Measurements from ENCODE around the gene CSMD2. TPM values are rescaled to one million over a fixed set of nuclear protein-coding genes. Genes with fewer than 3 reads are reported as not detected.

CSMD2 gene
- total and polyA plus RNA-seq, 2 experiments from 2014 or later = 5.3 to 16.6 TPM

DNA sequence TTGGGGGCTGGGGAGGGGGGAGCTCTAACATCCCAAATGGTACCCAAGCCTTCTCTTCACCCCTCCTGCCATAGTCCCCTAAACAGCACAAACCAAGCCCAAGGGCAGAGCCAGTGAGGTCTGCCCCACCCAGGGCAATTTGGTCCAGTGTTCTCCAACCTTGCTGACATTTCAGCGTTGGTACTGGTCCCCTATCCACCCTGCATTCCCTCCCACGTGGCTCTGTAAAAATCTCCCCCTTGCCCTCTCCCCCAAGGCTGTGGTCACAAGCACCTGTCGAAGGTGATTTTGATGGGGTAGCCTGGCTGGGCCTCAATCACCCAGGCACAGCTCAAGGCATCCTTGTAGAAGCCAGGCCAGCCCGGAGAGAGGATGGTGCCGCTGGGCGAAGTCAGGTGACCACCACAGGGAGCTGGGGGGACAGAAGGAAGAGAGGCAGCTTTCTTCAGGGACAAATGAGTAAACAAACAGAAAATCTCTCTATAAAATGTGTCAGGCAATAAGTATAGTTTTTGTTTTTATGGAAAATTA, 438.7 kb downstream of the CSMD2 start:
- H3K27ac Mint-ChIP-seq = no peak overlapping the region
- H3K4me3 Mint-ChIP-seq = no peak overlapping the region
- Histone ChIP-seq H3K4me1 (ENCODE audit: insufficient read depth) (no peaks in the 10 kb centered on the region), H3K4me3 (no peak overlapping the region), H3K9me2 (ENCODE audit: insufficient read depth) (no peaks in the 10 kb centered on the region), H2AFZ (no peak overlapping the region), H3K27ac (ENCODE audit: low read depth) (no peak overlapping the region), H3K79me2 (replicated peaks; ENCODE audit: insufficient read depth) (no peaks in the 10 kb centered on the region), H3K27me3 (ENCODE audit: insufficient read depth) (no peaks in the 10 kb centered on the region), H4K20me1 (replicated peaks; ENCODE audit: insufficient read depth) (no peaks in the 10 kb centered on the region; the same call in 1 of the 2 replicates), H3K36me3 (ENCODE audit: insufficient read depth) (peaks cover 5% of the 10 kb centered on the region; the same call in 1 of the 2 replicates), H3F3A (replicated peaks; ENCODE audit: low read depth) (no peaks in the 10 kb centered on the region), H3K4me2 (no peak overlapping the region)
- no peaks in the 10 kb centered on the region for H3K9me3 Mint-ChIP-seq
- TF ChIP-seq CREB1 (CRISPR knock-in tag; IDR thresholded peaks at IDR 0.05; ENCODE audit: low read depth) = no peak
- TF ChIP-seq NANOG (IDR thresholded peaks at IDR 0.05; ENCODE audit: borderline replicate concordance) = no peak
- no peaks in the 10 kb centered on the region for H3K4me1 Mint-ChIP-seq
- ATAC-seq = no peak
- peaks cover 27% of the 10 kb centered on the region for H3K36me3 Mint-ChIP-seq (ENCODE audit: low read depth)
- no peak for DNase-seq (ENCODE audit: low spot score)
- peaks cover 9% of the 10 kb centered on the region for H3K27me3 Mint-ChIP-seq (ENCODE audit: insufficient read depth, low read depth, poor library complexity)

- Histone ChIP-seq H3F3A (replicated peaks; ENCODE audit: low read depth) (no peaks in the 10 kb centered on the region), H3K27me3 (ENCODE audit: insufficient read depth) (no peaks in the 10 kb centered on the region), H3K9me2 (ENCODE audit: insufficient read depth) (no peaks in the 10 kb centered on the region), H2AFZ (no peak overlapping the region), H3K4me2 (no peak overlapping the region), H3K36me3 (ENCODE audit: insufficient read depth) (peaks cover 5% of the 10 kb centered on the region; the same call in 1 of the 2 replicates), H3K27ac (ENCODE audit: low read depth) (no peak overlapping the region), H3K79me2 (replicated peaks; ENCODE audit: insufficient read depth) (no peaks in the 10 kb centered on the region), H4K20me1 (replicated peaks; ENCODE audit: insufficient read depth) (no peaks in the 10 kb centered on the region; the same call in 1 of the 2 replicates), H3K4me3 (no peak overlapping the region), H3K4me1 (ENCODE audit: insufficient read depth) (no peaks in the 10 kb centered on the region)
- Mint-ChIP-seq H3K4me1 (no peaks in the 10 kb centered on the region), H3K9me3 (no peaks in the 10 kb centered on the region), H3K27me3 (ENCODE audit: insufficient read depth, low read depth, poor library complexity) (peaks cover 9% of the 10 kb centered on the region), H3K27ac (0 out of 2 replicates have a peak overlapping the region, but pooled peaks have one; percentile 38), H3K4me3 (no peak overlapping the region), H3K36me3 (ENCODE audit: low read depth) (peaks cover 27% of the 10 kb centered on the region)
- DNase-seq (ENCODE audit: low spot score) = no peak
- ATAC-seq = no peak
- no peak for TF ChIP-seq EZH2phosphoT487 (IDR thresholded peaks at IDR 0.05; ENCODE audit: unreplicated experiment)
- TF ChIP-seq, protein P1, sequence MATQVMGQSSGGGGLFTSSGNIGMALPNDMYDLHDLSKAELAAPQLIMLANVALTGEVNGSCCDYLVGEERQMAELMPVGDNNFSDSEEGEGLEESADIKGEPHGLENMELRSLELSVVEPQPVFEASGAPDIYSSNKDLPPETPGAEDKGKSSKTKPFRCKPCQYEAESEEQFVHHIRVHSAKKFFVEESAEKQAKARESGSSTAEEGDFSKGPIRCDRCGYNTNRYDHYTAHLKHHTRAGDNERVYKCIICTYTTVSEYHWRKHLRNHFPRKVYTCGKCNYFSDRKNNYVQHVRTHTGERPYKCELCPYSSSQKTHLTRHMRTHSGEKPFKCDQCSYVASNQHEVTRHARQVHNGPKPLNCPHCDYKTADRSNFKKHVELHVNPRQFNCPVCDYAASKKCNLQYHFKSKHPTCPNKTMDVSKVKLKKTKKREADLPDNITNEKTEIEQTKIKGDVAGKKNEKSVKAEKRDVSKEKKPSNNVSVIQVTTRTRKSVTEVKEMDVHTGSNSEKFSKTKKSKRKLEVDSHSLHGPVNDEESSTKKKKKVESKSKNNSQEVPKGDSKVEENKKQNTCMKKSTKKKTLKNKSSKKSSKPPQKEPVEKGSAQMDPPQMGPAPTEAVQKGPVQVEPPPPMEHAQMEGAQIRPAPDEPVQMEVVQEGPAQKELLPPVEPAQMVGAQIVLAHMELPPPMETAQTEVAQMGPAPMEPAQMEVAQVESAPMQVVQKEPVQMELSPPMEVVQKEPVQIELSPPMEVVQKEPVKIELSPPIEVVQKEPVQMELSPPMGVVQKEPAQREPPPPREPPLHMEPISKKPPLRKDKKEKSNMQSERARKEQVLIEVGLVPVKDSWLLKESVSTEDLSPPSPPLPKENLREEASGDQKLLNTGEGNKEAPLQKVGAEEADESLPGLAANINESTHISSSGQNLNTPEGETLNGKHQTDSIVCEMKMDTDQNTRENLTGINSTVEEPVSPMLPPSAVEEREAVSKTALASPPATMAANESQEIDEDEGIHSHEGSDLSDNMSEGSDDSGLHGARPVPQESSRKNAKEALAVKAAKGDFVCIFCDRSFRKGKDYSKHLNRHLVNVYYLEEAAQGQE (IDR thresholded peaks at IDR 0.05; ENCODE audit: unreplicated experiment) = no peak
- TF ChIP-seq POLR2AphosphoS5 (IDR thresholded peaks at IDR 0.05; ENCODE audit: low read depth) = no peak
- TF ChIP-seq, protein P2, sequence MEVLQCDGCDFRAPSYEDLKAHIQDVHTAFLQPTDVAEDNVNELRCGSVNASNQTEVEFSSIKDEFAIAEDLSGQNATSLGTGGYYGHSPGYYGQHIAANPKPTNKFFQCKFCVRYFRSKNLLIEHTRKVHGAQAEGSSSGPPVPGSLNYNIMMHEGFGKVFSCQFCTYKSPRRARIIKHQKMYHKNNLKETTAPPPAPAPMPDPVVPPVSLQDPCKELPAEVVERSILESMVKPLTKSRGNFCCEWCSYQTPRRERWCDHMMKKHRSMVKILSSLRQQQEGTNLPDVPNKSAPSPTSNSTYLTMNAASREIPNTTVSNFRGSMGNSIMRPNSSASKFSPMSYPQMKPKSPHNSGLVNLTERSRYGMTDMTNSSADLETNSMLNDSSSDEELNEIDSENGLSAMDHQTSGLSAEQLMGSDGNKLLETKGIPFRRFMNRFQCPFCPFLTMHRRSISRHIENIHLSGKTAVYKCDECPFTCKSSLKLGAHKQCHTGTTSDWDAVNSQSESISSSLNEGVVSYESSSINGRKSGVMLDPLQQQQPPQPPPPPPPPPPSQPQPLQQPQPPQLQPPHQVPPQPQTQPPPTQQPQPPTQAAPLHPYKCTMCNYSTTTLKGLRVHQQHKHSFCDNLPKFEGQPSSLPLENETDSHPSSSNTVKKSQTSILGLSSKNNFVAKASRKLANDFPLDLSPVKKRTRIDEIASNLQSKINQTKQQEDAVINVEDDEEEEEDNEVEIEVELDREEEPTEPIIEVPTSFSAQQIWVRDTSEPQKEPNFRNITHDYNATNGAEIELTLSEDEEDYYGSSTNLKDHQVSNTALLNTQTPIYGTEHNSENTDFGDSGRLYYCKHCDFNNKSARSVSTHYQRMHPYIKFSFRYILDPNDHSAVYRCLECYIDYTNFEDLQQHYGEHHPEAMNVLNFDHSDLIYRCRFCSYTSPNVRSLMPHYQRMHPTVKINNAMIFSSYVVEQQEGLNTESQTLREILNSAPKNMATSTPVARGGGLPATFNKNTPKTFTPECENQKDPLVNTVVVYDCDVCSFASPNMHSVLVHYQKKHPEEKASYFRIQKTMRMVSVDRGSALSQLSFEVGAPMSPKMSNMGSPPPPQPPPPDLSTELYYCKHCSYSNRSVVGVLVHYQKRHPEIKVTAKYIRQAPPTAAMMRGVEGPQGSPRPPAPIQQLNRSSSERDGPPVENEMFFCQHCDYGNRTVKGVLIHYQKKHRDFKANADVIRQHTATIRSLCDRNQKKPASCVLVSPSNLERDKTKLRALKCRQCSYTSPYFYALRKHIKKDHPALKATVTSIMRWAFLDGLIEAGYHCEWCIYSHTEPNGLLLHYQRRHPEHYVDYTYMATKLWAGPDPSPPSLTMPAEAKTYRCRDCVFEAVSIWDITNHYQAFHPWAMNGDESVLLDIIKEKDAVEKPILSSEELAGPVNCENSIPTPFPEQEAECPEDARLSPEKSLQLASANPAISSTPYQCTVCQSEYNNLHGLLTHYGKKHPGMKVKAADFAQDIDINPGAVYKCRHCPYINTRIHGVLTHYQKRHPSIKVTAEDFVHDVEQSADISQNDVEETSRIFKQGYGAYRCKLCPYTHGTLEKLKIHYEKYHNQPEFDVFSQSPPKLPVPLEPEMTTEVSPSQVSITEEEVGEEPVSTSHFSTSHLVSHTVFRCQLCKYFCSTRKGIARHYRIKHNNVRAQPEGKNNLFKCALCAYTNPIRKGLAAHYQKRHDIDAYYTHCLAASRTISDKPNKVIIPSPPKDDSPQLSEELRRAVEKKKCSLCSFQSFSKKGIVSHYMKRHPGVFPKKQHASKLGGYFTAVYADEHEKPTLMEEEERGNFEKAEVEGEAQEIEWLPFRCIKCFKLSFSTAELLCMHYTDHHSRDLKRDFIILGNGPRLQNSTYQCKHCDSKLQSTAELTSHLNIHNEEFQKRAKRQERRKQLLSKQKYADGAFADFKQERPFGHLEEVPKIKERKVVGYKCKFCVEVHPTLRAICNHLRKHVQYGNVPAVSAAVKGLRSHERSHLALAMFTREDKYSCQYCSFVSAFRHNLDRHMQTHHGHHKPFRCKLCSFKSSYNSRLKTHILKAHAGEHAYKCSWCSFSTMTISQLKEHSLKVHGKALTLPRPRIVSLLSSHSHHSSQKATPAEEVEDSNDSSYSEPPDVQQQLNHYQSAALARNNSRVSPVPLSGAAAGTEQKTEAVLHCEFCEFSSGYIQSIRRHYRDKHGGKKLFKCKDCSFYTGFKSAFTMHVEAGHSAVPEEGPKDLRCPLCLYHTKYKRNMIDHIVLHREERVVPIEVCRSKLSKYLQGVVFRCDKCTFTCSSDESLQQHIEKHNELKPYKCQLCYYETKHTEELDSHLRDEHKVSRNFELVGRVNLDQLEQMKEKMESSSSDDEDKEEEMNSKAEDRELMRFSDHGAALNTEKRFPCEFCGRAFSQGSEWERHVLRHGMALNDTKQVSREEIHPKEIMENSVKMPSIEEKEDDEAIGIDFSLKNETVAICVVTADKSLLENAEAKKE (CRISPR knock-in tag; IDR thresholded peaks at IDR 0.05) = no peak
- no peak for TF ChIP-seq CTCF (conservative IDR thresholded peaks at IDR 0.05; ENCODE audit: low read depth in 2 of 2)
- TF ChIP-seq ZNF331 (CRISPR knock-in tag; IDR thresholded peaks at IDR 0.05; ENCODE audit: low read depth) = no peak
- no peak for TF ChIP-seq CREB1 (CRISPR knock-in tag; IDR thresholded peaks at IDR 0.05; ENCODE audit: low read depth)
- TF ChIP-seq STAT1 (IDR thresholded peaks at IDR 0.05; ENCODE audit: unreplicated experiment) = no peak
- TF ChIP-seq ZNF114 (CRISPR knock-in tag; IDR thresholded peaks at IDR 0.05) = no peak
Measured at GRCh38 chr1:33725556-33726160, 439.4 kb downstream of the CSMD2 start.
